ENCODE measurements around the gene AUP1. TPM values are rescaled to one million over a fixed set of nuclear protein-coding genes. Genes with fewer than 3 reads are reported as not detected.
A peak's percentile ranks its signal among the peaks of the same experiment; 100 is the strongest.

AUP1 gene
- total and polyA plus RNA-seq, 2 of the 8 experiments (the other 6 are each of a cell fraction or from before 2014, with no cell fraction given), result 83.4 to 121 TPM

GRCh38 chr2:74507926-74508520 is 21.5 kb downstream of the AUP1 start (continued):
- TF ChIP-seq CHD1 (IDR thresholded peaks at IDR 0.05; ENCODE audit: low read depth, low read length) (0 out of 2 replicates have a peak, but pooled peaks have one; percentile 32), BRCA1 (IDR thresholded peaks at IDR 0.05; ENCODE audit: low read depth, low read length) (no peak), EGR1 (IDR thresholded peaks at IDR 0.05; ENCODE audit: borderline replicate concordance, low read depth, low read length) (no peak), KDM1A (IDR thresholded peaks at IDR 0.05; ENCODE audit: borderline replicate concordance, low read length) (peak; percentile 30; the same call in 1 of the 2 replicates), YY1 (IDR thresholded peaks at IDR 0.05; ENCODE audit: low read depth, low read length) (no peak), RNF2 (IDR thresholded peaks at IDR 0.05; ENCODE audit: borderline replicate concordance, low read depth, low read length, missing control alignments, poor library complexity, severe bottlenecking) (no peak), SUZ12 (IDR thresholded peaks at IDR 0.05; ENCODE audit: low read length) (0 out of 2 replicates have a peak, but pooled peaks have one; percentile 13), TAF7 (optimal IDR thresholded peaks at IDR 0.05; ENCODE audit: borderline replicate concordance, low read depth, low read length) (no peak), BACH1 (IDR thresholded peaks at IDR 0.05; ENCODE audit: low read length) (no peak), TAF1 (IDR thresholded peaks at IDR 0.05; ENCODE audit: low read depth, low read length) (no peak; the same call in 1 of the 2 replicates)
